ENCODE results near the gene BOLL.

DNA sequence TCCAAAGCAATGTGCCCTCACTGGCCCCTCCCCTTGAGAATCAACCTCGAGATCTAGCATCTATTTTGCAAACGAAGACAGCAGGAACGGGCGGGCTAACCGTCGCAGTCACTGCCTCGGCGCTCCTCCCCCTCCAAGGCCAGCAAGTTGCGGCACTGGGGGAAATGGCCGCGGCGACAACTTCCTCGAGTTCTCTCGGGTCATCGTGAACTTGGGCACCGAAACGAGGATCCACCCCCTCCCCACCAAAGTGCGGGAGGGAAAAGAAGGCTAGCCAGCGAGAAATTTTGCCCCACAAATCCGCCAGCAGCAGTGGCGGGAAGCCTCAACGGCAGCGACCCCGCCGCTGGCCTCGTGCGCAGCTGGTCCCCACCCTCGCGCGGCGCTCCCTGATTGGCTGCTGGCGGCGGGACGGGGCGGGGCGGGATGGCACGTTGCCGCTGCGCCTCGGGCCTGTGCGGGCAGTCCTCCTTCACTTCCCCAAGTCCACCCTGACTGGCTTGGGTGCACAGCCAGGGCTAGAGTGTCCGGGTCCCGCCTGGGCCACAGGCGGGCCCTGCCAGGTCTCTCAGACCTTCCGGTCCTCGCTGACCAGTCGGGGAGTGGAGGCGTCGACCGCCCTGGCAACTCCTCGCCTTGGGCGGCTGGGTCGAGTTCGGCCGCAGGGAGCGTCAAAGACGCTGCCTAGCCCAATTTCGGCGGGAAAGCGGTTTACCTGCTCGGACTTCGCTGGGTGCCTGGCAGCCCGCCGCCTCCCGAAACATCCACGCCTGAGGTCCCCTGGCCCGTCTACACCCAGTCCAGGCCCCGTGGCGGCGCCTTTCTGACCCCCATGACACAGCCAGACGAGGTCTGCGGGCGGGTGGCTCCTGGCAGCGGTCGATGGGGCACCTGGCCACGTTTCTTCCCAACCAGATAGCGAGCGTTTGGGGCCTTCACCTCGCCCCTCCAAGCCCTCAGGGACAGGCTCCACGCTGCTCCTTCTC is at the start of gene BOLL:
- TF ChIP-seq CTCF (IDR thresholded peaks at IDR 0.05) (no peak), POLR2A (IDR thresholded peaks at IDR 0.05) (no peak)
